Spleen (tissue), 11 donors: ENCODE results near the gene ANKDD1A. TPM values are rescaled to one million over a fixed set of nuclear protein-coding genes. Genes with fewer than 3 reads are reported as not detected.
A peak's percentile ranks its signal among the peaks of the same experiment; 100 is the strongest.

Experiments
- DNase-seq: peaks from one replicate; pipeline ENCODE4 v3.0.0-alpha.2; 2020
- H3K27ac ChIP-seq, 8 donors: fragments of 200-600 bp; sonication (generic) in 7 of 8; 1 replicate in 4 of 8; 2 replicates in 4 of 8; pipeline versions ENCODE4 v1.5.0 to v1.8.0; 2016 to 2021; ENCODE audit warnings: inconsistent platforms in 4 of 8, mild to moderate bottlenecking in 4 of 8, moderate library complexity in 1 of 8
- H3K27me3 ChIP-seq, 7 donors: fragments of 200-600 bp; sonication (generic) in 6 of 7; replicated peaks in 1 of 7; 1 replicate in 4 of 7; 2 replicates in 3 of 7; pipeline versions ENCODE4 v1.5.0 to v1.8.0; 2016 to 2021; ENCODE audit warnings: inconsistent platforms in 3 of 7, mild to moderate bottlenecking in 1 of 7
- H3K36me3 ChIP-seq, 6 donors: fragments of 200-600 bp; sonication (generic) in 5 of 6; 1 replicate in 4 of 6; 2 replicates in 2 of 6; pipeline versions ENCODE4 v1.5.0 to v1.8.0; 2016 to 2021; ENCODE audit warnings: inconsistent platforms in 2 of 6
- H3K4me1 ChIP-seq, 6 donors: fragments of 200-600 bp; sonication (generic) in 5 of 6; 1 replicate in 3 of 6; 2 replicates in 3 of 6; pipeline versions ENCODE4 v1.5.0 to v1.8.0; 2016 to 2021; ENCODE audit warnings: inconsistent platforms in 3 of 6
- H3K4me3 ChIP-seq, 8 donors: fragments of 200-600 bp; sonication (generic) in 7 of 8; 1 replicate in 4 of 8; 2 replicates in 4 of 8; pipeline versions ENCODE4 v1.5.0 to v1.8.0; 2016 to 2021; ENCODE audit warnings: inconsistent platforms in 4 of 8, mild to moderate bottlenecking in 4 of 8, moderate library complexity in 2 of 8
- H3K9me3 ChIP-seq, 8 donors: fragments of 200-600 bp; sonication (generic) in 7 of 8; 1 replicate in 4 of 8; 2 replicates in 4 of 8; pipeline versions ENCODE4 v1.5.0 to v1.8.0; 2016 to 2021; ENCODE audit warnings: inconsistent platforms in 4 of 8
- CTCF ChIP-seq, 11 experiments: fragments of 200-600 bp in 7 of 11; fragments of 450-650 bp in 4 of 11; sonication (generic) in 4 of 11; IDR thresholded peaks in 8 of 11; conservative IDR thresholded peaks in 3 of 11; 1 replicate in 7 of 11; 2 replicates in 4 of 11; pipeline versions ENCODE4 v1.4.0 to v1.8.0; 2016 to 2021; ENCODE audit warnings: antibody characterized with exemption in 11 of 11, inconsistent platforms in 4 of 11, mild to moderate bottlenecking in 1 of 11
- POLR2A ChIP-seq, 3 donors: fragments of 450-650 bp; IDR thresholded peaks; one replicate each; pipeline ENCODE4 v1.5.1; 2017; ENCODE audit warnings: antibody characterized with exemption in 3 of 3, mild to moderate bottlenecking in 1 of 3
- POLR2AphosphoS5 ChIP-seq, 3 donors: sonication (generic); formaldehyde crosslinking; IDR thresholded peaks; one replicate each; pipeline ENCODE4 v1.5.1; 2017; ENCODE audit warnings: antibody characterized with exemption in 3 of 3
- WGBS, 5 donors: extraction: QIAGEN DNeasy Blood & Tissue Kit in 3 of 5; methylation state at CpG; one replicate each; pipeline versions ENCODE4 v1.1.5 to v1.1.7; 2013 to 2018; 5-methylcytosine and 5-hydroxymethylcytosine counted together
- intact Hi-C: fragments of 100-400 bp; cut with DNase I; formaldehyde crosslinking; loops from one replicate; pipeline ENCODE4 v1.15.0; 2023; ENCODE audit warnings: low total_unique reads
- polyA plus RNA-seq, 3 donors: library from polyadenylated mRNA; stranded (reverse); fragments of 200-250 nt; gene quantifications; one replicate each; pipeline ENCODE4 v1.2.1, GENCODE V29; 2013
- total RNA-seq, 7 donors: library from RNA; depleted of rRNA in 3 of 7; stranded (reverse); fragments of >200 nt in 3 of 7; fragmentation: NEBNext Ultra II Directional in 4 of 7; extraction: Animal tissue kit (Norgen Biotek cat#: 25700) in 4 of 7; gene quantifications; one replicate each; pipeline versions ENCODE4 v1.1.0 to v1.2.1, GENCODE V29; 2016 to 2021
- donor health status: healthy with polysubstance abuse.
- donor health status: DM: no; HTN: no; CAD: no; lungs with moderate emphysema.
- donor health status: DM: no; HTN: no; CAD: no.
- donor health status: Bipolar disorder and iron deficiency.
- donor health status: healthy.
- donor health status: DM: no; HTN: no; CAD: no.
- donor health status: DM: yes; HTN: yes; CAD: no.

ANKDD1A gene
- total and polyA plus RNA-seq, 10 donors: 5.7 to 71.1 (median 41.7) TPM

DNA sequence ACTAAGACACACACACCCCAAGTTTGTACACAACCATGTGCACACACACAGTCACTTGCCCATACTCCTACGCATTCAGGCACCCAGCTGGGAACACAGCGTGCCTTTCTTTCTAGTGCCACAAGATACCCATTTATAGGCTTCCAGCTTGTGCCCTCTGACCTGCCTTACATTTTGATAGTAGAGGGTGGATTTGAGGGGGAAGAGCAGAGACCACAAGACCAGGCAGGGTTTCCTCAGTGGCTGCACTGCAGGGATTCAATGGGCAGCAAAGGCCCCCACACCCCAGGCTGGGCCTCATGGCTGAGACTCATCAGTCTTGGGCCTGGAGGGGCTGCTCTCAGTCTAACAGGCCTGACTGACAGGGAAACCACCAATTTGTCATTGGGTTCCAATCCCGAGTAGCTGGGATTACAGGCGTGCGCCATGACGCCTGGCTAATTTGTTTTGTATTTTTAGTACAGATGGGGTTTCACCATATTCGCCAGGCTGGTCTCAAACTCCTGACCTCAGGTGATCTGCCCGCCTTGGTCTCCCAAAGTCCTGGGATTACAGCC, 18.8 kb upstream of the ANKDD1A start:
- H3K27ac ChIP-seq: peak overlapping the region; percentile 87 to 99 (median 96)
- H3K27me3 ChIP-seq: no peaks in the 10 kb centered on the region
- no peak for TF ChIP-seq CTCF (IDR thresholded peaks at IDR 0.05 in 8 of 11, conservative IDR thresholded peaks at IDR 0.05 in 3 of 11)
- TF ChIP-seq POLR2AphosphoS5 (IDR thresholded peaks at IDR 0.05): peak in 1 of 3 donors; percentile 41
- TF ChIP-seq POLR2A (IDR thresholded peaks at IDR 0.05): no peak
- H3K4me3 ChIP-seq: peak overlapping the region in 3 of 8 donors; percentile 22 to 63 (median 28)
- intact Hi-C loops: no loop called here
- 55 to 72% (median 68%) methylated on average over 8 of the region's 8 CpGs for WGBS, 5 donors
- peaks cover 58 to 85% (median 73%) of the 10 kb centered on the region in 6 donors for H3K4me1 ChIP-seq
- no peaks in the 10 kb centered on the region for H3K9me3 ChIP-seq
- no peaks in the 10 kb centered on the region for H3K36me3 ChIP-seq
- peak; percentile 64 for DNase-seq

GRCh38 chr15:64893481-64894394, 18.0 kb upstream of the ANKDD1A start:
- Histone ChIP-seq H3K27ac (peak overlapping the region; percentile 87 to 99 (median 96)), H3K27me3 (no peaks in the 10 kb centered on the region), H3K4me3 (peak overlapping the region in 7 of 8 donors; percentile 11 to 63 (median 29)), H3K9me3 (no peaks in the 10 kb centered on the region), H3K4me1 (peaks cover 60 to 87% (median 81%) of the 10 kb centered on the region in 6 donors), H3K36me3 (no peaks in the 10 kb centered on the region)
- TF ChIP-seq POLR2A (IDR thresholded peaks at IDR 0.05) (peak in 1 of 3 donors; percentile 88), CTCF (IDR thresholded peaks at IDR 0.05 in 8 of 11, conservative IDR thresholded peaks at IDR 0.05 in 3 of 11) (peak in 1 of 11 experiments; percentile 8), POLR2AphosphoS5 (IDR thresholded peaks at IDR 0.05) (peak; percentile 93 to 96 (median 94))
- 4 to 23% (median 7%) methylated on average over 27 to 44 of the region's 44 CpGs for WGBS, 5 donors
- peak; percentile 98 for DNase-seq
- intact Hi-C loops: no loop called here

GRCh38 chr15:64894395-64895056, 17.2 kb upstream of the ANKDD1A start:
- Histone ChIP-seq H3K27ac (peak overlapping the region; percentile 87 to 99 (median 96)), H3K36me3 (no peaks in the 10 kb centered on the region), H3K4me3 (peak overlapping the region in 7 of 8 donors; percentile 11 to 63 (median 29)), H3K4me1 (peaks cover 60 to 94% (median 88%) of the 10 kb centered on the region in 6 donors), H3K27me3 (no peaks in the 10 kb centered on the region), H3K9me3 (no peaks in the 10 kb centered on the region)
- peak in 2 of 3 donors; percentile 14 to 37 for TF ChIP-seq POLR2A (IDR thresholded peaks at IDR 0.05)
- TF ChIP-seq POLR2AphosphoS5 (IDR thresholded peaks at IDR 0.05): peak; percentile 75 to 88 (median 85)
- peak in 2 of 11 experiments; percentile 16 to 18 for TF ChIP-seq CTCF (IDR thresholded peaks at IDR 0.05 in 8 of 11, conservative IDR thresholded peaks at IDR 0.05 in 3 of 11)
- intact Hi-C loops: loop anchor here (5.0 kb wide), 1 partner anchor 52 kb away; the partner anchor contains the start of gene PLEKHO2
- WGBS, 5 donors: 5 to 20% (median 8%) methylated on average over 15 to 20 of the region's 20 CpGs
- DNase-seq: peak; percentile 96
